B cell (primary cell): ENCODE results near the gene NRL. TPM values are rescaled to one million over a fixed set of nuclear protein-coding genes. Genes with fewer than 3 reads are reported as not detected.

Experiments used
- ATAC-seq: fragments of 200-7000 bp; cut with Tn5 transposase; one replicate; pipeline ENCODE4 v1.10.0; 2021; ENCODE audit warnings: low read depth, mild to moderate bottlenecking, moderate number of reproducible peaks, moderate library complexity
- CTCF ChIA-PET: fragments of 350-600 bp; sonication (Branson Sonifier 250); formaldehyde crosslinking; loops from one replicate; lab custom pipeline; 2021; ENCODE audit warnings: antibody characterized with exemption, inconsistent platforms; lab: Charles Lee
- POLR2A ChIA-PET: fragments of 350-600 bp; sonication (Branson Sonifier 250); formaldehyde crosslinking; loops from one replicate; lab custom pipeline; 2021; ENCODE audit warnings: antibody characterized with exemption; lab: Charles Lee
- DNase-seq: peaks from one replicate; pipeline ENCODE4 v3.0.0; 2013
- H2AFZ ChIP-seq: 2 replicates; pipeline ENCODE4 v1.6.1; 2012; ENCODE audit warnings: mild to moderate bottlenecking, low read depth, low read length; ENCODE audit not compliant: insufficient read depth, poor library complexity, severe bottlenecking
- H3K27ac ChIP-seq, 2 donors: 1 replicate in 1 of 2; 2 replicates in 1 of 2; pipeline ENCODE4 v1.5.1; 2012 to 2013; ENCODE audit warnings: low read length in 2 of 2, mild to moderate bottlenecking in 2 of 2, moderate library complexity in 1 of 2
- H3K27me3 ChIP-seq, 4 experiments: fragments of 200-600 bp in 1 of 4; sonication (generic) in 1 of 4; replicated peaks in 1 of 4; 1 replicate in 2 of 4; 2 replicates in 2 of 4; pipeline versions ENCODE4 v1.6.1 to v1.7.0; 2013 to 2016; ENCODE audit warnings: low read length in 3 of 4, mild to moderate bottlenecking in 2 of 4, mixed read lengths in 1 of 4, moderate library complexity in 1 of 4; ENCODE audit not compliant: insufficient read depth in 4 of 4, control insufficient read depth in 3 of 4; ENCODE audit errors: control extremely low read depth in 1 of 4
- H3K36me3 ChIP-seq, 2 experiments: replicated peaks in 1 of 2; 1 replicate in 1 of 2; 2 replicates in 1 of 2; pipeline versions ENCODE4 v1.6.1 to v1.7.1; 2013; ENCODE audit warnings: low read length in 1 of 2; ENCODE audit not compliant: insufficient read depth in 2 of 2, control insufficient read depth in 1 of 2; ENCODE audit errors: control extremely low read depth in 1 of 2, extremely low read depth in 1 of 2
- H3K4me1 ChIP-seq, 2 donors: fragments of 200-600 bp in 1 of 2; sonication (generic) in 1 of 2; 1 replicate in 1 of 2; 2 replicates in 1 of 2; pipeline versions ENCODE4 v1.5.1 to v1.6.1; 2013 to 2017; ENCODE audit warnings: low read length in 2 of 2; ENCODE audit not compliant: control insufficient read depth in 2 of 2, insufficient read depth in 2 of 2
- H3K4me2 ChIP-seq: replicated peaks from 2 replicates; pipeline ENCODE3; 2012; ENCODE audit warnings: mild to moderate bottlenecking, low read depth, low read length; ENCODE audit not compliant: poor library complexity, severe bottlenecking
- H3K4me3 ChIP-seq, 5 experiments: fragments of 200-600 bp in 1 of 5; sonication (generic) in 1 of 5; 1 replicate in 3 of 5; 2 replicates in 2 of 5; pipeline versions ENCODE4 v1.5.1 to v1.7.0; 2011 to 2016; ENCODE audit warnings: low read length in 4 of 5, mild to moderate bottlenecking in 4 of 5, low read depth in 2 of 5, control low read depth in 1 of 5, moderate library complexity in 1 of 5; ENCODE audit not compliant: insufficient read depth in 1 of 5; ENCODE audit errors: control extremely low read depth in 1 of 5, extremely low read depth in 1 of 5
- H3K79me2 ChIP-seq: fragments of 200-600 bp; sonication (generic); one replicate; pipeline ENCODE4 v1.6.0; 2016; ENCODE audit warnings: low read length; ENCODE audit not compliant: control insufficient read depth, insufficient read depth
- H3K9ac ChIP-seq: fragments of 200-600 bp; sonication (generic); 2 replicates; pipeline ENCODE4 v1.6.1; 2017; ENCODE audit warnings: mild to moderate bottlenecking, low read length, moderate library complexity
- H3K9me3 ChIP-seq, 3 donors: one replicate each; pipeline versions ENCODE4 v1.6.1 to v1.7.1; 2013; ENCODE audit warnings: low read length in 2 of 3; ENCODE audit not compliant: control insufficient read depth in 2 of 3, insufficient read depth in 1 of 3; ENCODE audit errors: control extremely low read depth in 1 of 3
- H4K20me1 ChIP-seq: 2 replicates; pipeline ENCODE4 v1.6.0; 2012; ENCODE audit warnings: mild to moderate bottlenecking, low read length; ENCODE audit not compliant: insufficient read depth, control insufficient read depth, poor library complexity, severe bottlenecking
- H3K27ac Mint-ChIP-seq: one replicate; pipeline ENCODE4 v1.8.0; 2021; ENCODE audit warnings: mixed read lengths
- H3K27me3 Mint-ChIP-seq: one replicate; pipeline ENCODE4 v1.8.0; 2021; ENCODE audit warnings: mixed read lengths
- H3K4me1 Mint-ChIP-seq: one replicate; pipeline ENCODE4 v1.8.0; 2021; ENCODE audit warnings: mixed read lengths
- H3K4me3 Mint-ChIP-seq: one replicate; pipeline ENCODE4 v1.8.0; 2021; ENCODE audit warnings: mixed read lengths
- H3K9me3 Mint-ChIP-seq: one replicate; pipeline ENCODE4 v1.8.0; 2022; ENCODE audit warnings: mixed read lengths; ENCODE audit not compliant: insufficient read depth
- EZH2 ChIP-seq: IDR thresholded peaks from 2 replicates; pipeline ENCODE4 v1.6.1; 2012; ENCODE audit warnings: borderline replicate concordance, low read depth, mild to moderate bottlenecking, moderate library complexity, low read length; ENCODE audit not compliant: insufficient read depth, poor library complexity, severe bottlenecking
- WGBS: methylation state at CpG from one replicate; pipeline ENCODE4 v1.1.5; 2013; ENCODE audit warnings: missing lambda C conversion rate; ENCODE audit not compliant: insufficient coverage; 5-methylcytosine and 5-hydroxymethylcytosine counted together
- intact Hi-C: fragments of 100-400 bp; cut with micrococcal nuclease; formaldehyde crosslinking; loops from one replicate; pipeline ENCODE4 v1.10.0; 2022
- polyA plus RNA-seq: library from polyadenylated mRNA; depleted of rRNA; stranded (reverse); fragments of >200 nt; gene quantifications from 2 replicates; pipeline ENCODE4 v1.2.3, GENCODE V29; 2012
- total RNA-seq, 2 donors: library from RNA; stranded (reverse); fragments of 120-200 nt in 1 of 2; gene quantifications; 1 replicate in 1 of 2; 2 replicates in 1 of 2; pipeline versions ENCODE4 v1.2.3 to v1.2.4, GENCODE V29; 2013 to 2022
- TF ChIP-seq, protein P1 (sequence below): fragments of 200-600 bp; IDR thresholded peaks from one replicate; pipeline ENCODE4 v1.8.0; 2022; ENCODE audit warnings: antibody characterized with exemption, mild to moderate bottlenecking

Gene NRL
- total and polyA plus RNA-seq, 2 donors (not counting 1 experiment from before 2014, with no cell fraction given) = 7.0 to 8.8 TPM

DNA sequence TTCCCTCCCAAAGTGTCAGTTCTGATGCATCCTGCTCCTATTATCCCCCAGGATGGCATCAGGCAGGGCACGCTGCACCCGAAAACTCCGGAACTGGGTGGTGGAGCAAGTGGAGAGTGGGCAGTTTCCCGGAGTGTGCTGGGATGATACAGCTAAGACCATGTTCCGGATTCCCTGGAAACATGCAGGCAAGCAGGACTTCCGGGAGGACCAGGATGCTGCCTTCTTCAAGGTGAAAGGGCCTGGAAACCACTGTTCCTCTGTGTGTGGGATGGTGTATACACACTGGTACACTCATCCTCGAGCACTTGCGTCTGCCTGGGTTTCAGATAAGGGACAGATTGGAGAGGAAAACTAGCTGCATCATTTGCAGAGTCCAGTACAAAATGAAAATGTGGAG lies 47.3 kb upstream of the NRL start:
- H3K4me1 Mint-ChIP-seq = peaks cover 42% of the 10 kb centered on the region
- H3K4me3 Mint-ChIP-seq = peak overlapping the region; percentile 100
- DNase-seq (no peak), ATAC-seq (no peak)
- Histone ChIP-seq H3K9ac (peak overlapping the region; percentile 76), H3K36me3 (peaks cover 3 to 70% of the 10 kb centered on the region in 2 experiments), H3K4me1 (peaks cover 29 to 39% of the 10 kb centered on the region in 2 donors), H3K4me3 (peak overlapping the region; percentile 69 to 100 (median 91)), H3K27ac (peak overlapping the region; percentile 85 to 88), H3K27me3 (no peaks in the 10 kb centered on the region), H2AFZ (no peak overlapping the region), H3K79me2 (peaks cover 37% of the 10 kb centered on the region), H3K4me2 (peak overlapping the region; percentile 77), H4K20me1 (peaks cover 50% of the 10 kb centered on the region), H3K9me3 (no peaks in the 10 kb centered on the region)
- CTCF ChIA-PET = interaction anchor here (0.6 to 3.8 kb wide), 21 partner anchors 9 to 270 kb away, joined by 3 to 63 read pairs (median 12); partner anchors contain the start of genes CIDEB, DCAF11, EMC9 and IPO4
- POLR2A ChIA-PET = interaction anchor here (0.7 to 3.8 kb wide), 16 partner anchors 9 to 268 kb away, joined by 3 to 35 read pairs (median 6); partner anchors contain the start of genes DCAF11, DHRS1, EMC9 and IPO4
- H3K9me3 Mint-ChIP-seq = no peaks in the 10 kb centered on the region
- no peaks in the 10 kb centered on the region for H3K27me3 Mint-ChIP-seq
- intact Hi-C loops = loop anchor here (5.0 kb wide), 1 partner anchor 70 kb away; the partner anchor contains the start of genes GMPR2 and NEDD8
- peak overlapping the region; percentile 99 for H3K27ac Mint-ChIP-seq
- WGBS = 87% methylated on average over 5 of the region's 8 CpGs
- TF ChIP-seq, protein P1, sequence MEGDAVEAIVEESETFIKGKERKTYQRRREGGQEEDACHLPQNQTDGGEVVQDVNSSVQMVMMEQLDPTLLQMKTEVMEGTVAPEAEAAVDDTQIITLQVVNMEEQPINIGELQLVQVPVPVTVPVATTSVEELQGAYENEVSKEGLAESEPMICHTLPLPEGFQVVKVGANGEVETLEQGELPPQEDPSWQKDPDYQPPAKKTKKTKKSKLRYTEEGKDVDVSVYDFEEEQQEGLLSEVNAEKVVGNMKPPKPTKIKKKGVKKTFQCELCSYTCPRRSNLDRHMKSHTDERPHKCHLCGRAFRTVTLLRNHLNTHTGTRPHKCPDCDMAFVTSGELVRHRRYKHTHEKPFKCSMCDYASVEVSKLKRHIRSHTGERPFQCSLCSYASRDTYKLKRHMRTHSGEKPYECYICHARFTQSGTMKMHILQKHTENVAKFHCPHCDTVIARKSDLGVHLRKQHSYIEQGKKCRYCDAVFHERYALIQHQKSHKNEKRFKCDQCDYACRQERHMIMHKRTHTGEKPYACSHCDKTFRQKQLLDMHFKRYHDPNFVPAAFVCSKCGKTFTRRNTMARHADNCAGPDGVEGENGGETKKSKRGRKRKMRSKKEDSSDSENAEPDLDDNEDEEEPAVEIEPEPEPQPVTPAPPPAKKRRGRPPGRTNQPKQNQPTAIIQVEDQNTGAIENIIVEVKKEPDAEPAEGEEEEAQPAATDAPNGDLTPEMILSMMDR = no peak
- TF ChIP-seq EZH2 = no peak
